ENCODE results near the gene HMCN1.

Gene HMCN1

GRCh38 chr1:185821612-185822385, 87.6 kb downstream of the HMCN1 start:
- ATAC-seq = no peak
- no peak for TF ChIP-seq CSDC2 (CRISPR knock-in tag; IDR thresholded peaks at IDR 0.05)
- no peak for TF ChIP-seq CREB5 (CRISPR knock-in tag; IDR thresholded peaks at IDR 0.05; ENCODE audit: low read depth)
- TF ChIP-seq ZNF8 (CRISPR knock-in tag; IDR thresholded peaks at IDR 0.05) = no peak
- no peak for TF ChIP-seq OSR1 (CRISPR knock-in tag; IDR thresholded peaks at IDR 0.05)
- TF ChIP-seq TOX (CRISPR knock-in tag; IDR thresholded peaks at IDR 0.05; ENCODE audit: borderline replicate concordance) = no peak
- TF ChIP-seq PATZ1 (CRISPR knock-in tag; IDR thresholded peaks at IDR 0.05; ENCODE audit: borderline replicate concordance) = no peak
- no peak for TF ChIP-seq ISL1 (CRISPR knock-in tag; IDR thresholded peaks at IDR 0.05)
- TF ChIP-seq ZNF565 (CRISPR knock-in tag; conservative IDR thresholded peaks at IDR 0.05; ENCODE audit: low read depth) = no peak
- TF ChIP-seq POU6F1 (CRISPR knock-in tag; IDR thresholded peaks at IDR 0.05; ENCODE audit: borderline replicate concordance, low read depth) = no peak
- TF ChIP-seq ZC3H10 (CRISPR knock-in tag; IDR thresholded peaks at IDR 0.05) = no peak
- no peak for TF ChIP-seq GLIS3 (CRISPR knock-in tag; IDR thresholded peaks at IDR 0.05)
- no peak for TF ChIP-seq ESRRG (CRISPR knock-in tag; IDR thresholded peaks at IDR 0.05)
- TF ChIP-seq ZFP30 (CRISPR knock-in tag; IDR thresholded peaks at IDR 0.05) = no peak
- TF ChIP-seq TSHZ2 (CRISPR knock-in tag; IDR thresholded peaks at IDR 0.05) = no peak

GRCh38 chr1:185823467-185823866, 89.3 kb downstream of the HMCN1 start:
- no peak for TF ChIP-seq PATZ1 (CRISPR knock-in tag; IDR thresholded peaks at IDR 0.05; ENCODE audit: borderline replicate concordance)
- TF ChIP-seq TOX (CRISPR knock-in tag; IDR thresholded peaks at IDR 0.05; ENCODE audit: borderline replicate concordance) = peak; percentile 73
- TF ChIP-seq ZC3H10 (CRISPR knock-in tag; IDR thresholded peaks at IDR 0.05) = peak; percentile 38; the same call in 1 of the 2 replicates
- ATAC-seq = peak; percentile 77

- ATAC-seq = peak; percentile 62
- TF ChIP-seq ZNF70 (CRISPR knock-in tag; IDR thresholded peaks at IDR 0.05) (no peak), RARB (CRISPR knock-in tag; IDR thresholded peaks at IDR 0.05) (no peak), GLIS3 (CRISPR knock-in tag; IDR thresholded peaks at IDR 0.05) (no peak), CSRNP3 (CRISPR knock-in tag; IDR thresholded peaks at IDR 0.05) (no peak), ZFP30 (CRISPR knock-in tag; IDR thresholded peaks at IDR 0.05) (no peak), ZNF8 (CRISPR knock-in tag; IDR thresholded peaks at IDR 0.05) (no peak), ESRRG (CRISPR knock-in tag; IDR thresholded peaks at IDR 0.05) (no peak), OSR1 (CRISPR knock-in tag; IDR thresholded peaks at IDR 0.05) (no peak), ZNF565 (CRISPR knock-in tag; conservative IDR thresholded peaks at IDR 0.05; ENCODE audit: low read depth) (no peak), ISL1 (CRISPR knock-in tag; IDR thresholded peaks at IDR 0.05) (no peak), TCF4 (CRISPR knock-in tag; IDR thresholded peaks at IDR 0.05; ENCODE audit: borderline replicate concordance) (no peak), CREB5 (CRISPR knock-in tag; IDR thresholded peaks at IDR 0.05; ENCODE audit: low read depth) (no peak)
These were observed 89.9 kb downstream of the HMCN1 start for GRCh38 chr1:185824106-185824505.
